Sigmoid colon (tissue), 4 donors: Measurements from ENCODE around the gene EIF4G3.

ENCODE experiments used
- CTCF ChIP-seq, 4 experiments: fragments of 450-650 bp in 3 of 4; fragments of 200-600 bp in 1 of 4; IDR thresholded peaks; one replicate each; pipeline ENCODE4 v1.5.1; 2016 to 2019; ENCODE audit warnings: antibody characterized with exemption in 4 of 4, mild to moderate bottlenecking in 3 of 4, moderate library complexity in 2 of 4
- POLR2A ChIP-seq, 2 donors: fragments of 450-650 bp; IDR thresholded peaks; one replicate each; pipeline ENCODE4 v1.6.1; 2016; ENCODE audit warnings: antibody characterized with exemption in 2 of 2, mild to moderate bottlenecking in 2 of 2, moderate library complexity in 2 of 2
- POLR2AphosphoS5 ChIP-seq, 4 donors: sonication (generic); formaldehyde crosslinking; IDR thresholded peaks; one replicate each; pipeline ENCODE4 v1.6.1; 2017; ENCODE audit warnings: antibody characterized with exemption in 4 of 4

GRCh38 chr1:21189906-21190500 lies 13.3 kb upstream of the EIF4G3 start:
- TF ChIP-seq CTCF (IDR thresholded peaks at IDR 0.05) (no peak), POLR2A (IDR thresholded peaks at IDR 0.05) (no peak), POLR2AphosphoS5 (IDR thresholded peaks at IDR 0.05) (no peak)
